Non-pigmented ciliary epithelial cell (primary cell): Measurements from ENCODE around the gene MRFAP1.
"Not testable (repeated sequence)": the region's sequence is repeated elsewhere in the genome, so short reads cannot be mapped to it uniquely, and the experiment has no call there.

Experiments
- DNase-seq: peaks from one replicate; pipeline ENCODE4 v3.0.0-alpha.2; 2010; ENCODE audit warnings: low read depth

The MRFAP1 gene

DNA sequence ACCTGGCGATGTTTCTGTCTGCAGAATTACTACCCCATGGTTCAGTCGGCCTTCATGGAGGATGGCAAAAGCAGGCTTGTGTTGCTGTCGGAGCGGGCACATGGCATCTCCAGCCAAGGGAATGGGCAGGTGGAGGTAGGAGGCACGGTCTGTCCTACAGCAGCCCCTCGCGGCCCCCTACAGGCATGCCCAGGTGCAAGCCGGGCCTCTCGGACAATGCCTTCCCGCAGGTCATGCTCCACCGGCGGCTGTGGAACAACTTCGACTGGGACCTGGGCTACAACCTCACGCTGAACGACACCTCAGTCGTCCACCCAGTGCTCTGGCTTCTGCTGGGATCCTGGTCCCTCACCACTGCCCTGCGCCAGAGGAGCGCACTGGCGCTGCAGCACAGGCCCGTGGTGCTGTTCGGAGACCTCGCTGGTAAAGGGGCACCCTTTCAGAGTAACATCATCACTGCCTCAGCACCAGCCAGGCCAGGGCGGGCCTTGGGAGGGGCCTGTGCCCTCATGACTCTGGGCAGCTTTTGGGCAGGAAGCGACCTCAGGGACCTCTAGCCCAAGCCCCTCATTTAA is 29.5 kb upstream of the MRFAP1 start:
- DNase-seq: no peak

GRCh38 chr4:6612961-6613675 is 27.4 kb upstream of the MRFAP1 start:
- DNase-seq: no peak

DNA sequence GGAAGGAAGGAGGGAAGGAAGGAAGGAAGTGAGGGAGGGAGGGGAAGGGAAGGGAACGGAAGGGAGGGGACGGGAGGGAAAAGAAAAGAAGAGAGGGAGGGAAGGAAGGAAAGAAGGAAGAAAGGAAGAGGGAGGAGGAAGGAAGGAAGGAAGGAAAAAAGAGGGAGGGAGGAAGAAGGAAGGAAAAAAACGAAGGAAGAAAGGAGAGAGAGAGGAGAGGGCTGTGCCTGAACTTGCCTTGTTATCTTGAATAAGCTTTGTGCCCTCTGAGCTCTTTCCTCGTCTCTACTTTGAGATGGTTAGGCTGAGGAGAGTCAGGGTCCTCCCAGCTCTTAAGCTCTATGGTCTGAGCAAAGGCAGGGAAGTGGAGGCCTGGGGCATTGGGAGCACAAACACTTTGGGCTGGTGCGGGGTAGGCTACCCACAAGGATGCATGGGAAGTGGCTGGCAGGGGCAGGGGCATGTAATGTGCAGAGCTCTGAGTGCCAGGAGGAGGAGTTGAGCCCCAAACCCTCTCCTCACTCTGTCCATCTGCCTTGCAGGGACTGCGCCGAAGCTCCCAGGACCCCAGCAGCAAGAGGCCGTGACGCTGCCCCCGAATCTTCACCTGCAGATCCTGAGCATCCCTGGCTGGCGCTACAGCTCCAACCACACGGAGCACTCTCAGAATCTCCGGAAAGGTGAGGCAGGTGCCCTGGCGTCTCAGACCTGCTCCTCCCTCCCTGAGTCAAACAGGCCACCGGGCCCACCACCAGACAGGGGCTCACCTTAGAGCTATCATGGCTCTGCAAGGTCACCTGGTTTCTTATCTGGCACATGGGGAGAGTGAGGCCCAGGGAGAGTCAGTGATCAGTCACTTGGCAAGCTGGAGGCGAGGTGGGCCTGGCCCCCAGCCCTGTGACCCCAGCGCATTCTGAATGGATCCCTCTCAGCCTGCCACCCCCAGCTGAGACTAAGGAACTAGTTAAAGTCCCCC is 26.5 kb upstream of the MRFAP1 start:
- no peak for DNase-seq

- no peak for DNase-seq
Observed at GRCh38 chr4:6614701-6615230, 25.7 kb upstream of the MRFAP1 start.

DNA sequence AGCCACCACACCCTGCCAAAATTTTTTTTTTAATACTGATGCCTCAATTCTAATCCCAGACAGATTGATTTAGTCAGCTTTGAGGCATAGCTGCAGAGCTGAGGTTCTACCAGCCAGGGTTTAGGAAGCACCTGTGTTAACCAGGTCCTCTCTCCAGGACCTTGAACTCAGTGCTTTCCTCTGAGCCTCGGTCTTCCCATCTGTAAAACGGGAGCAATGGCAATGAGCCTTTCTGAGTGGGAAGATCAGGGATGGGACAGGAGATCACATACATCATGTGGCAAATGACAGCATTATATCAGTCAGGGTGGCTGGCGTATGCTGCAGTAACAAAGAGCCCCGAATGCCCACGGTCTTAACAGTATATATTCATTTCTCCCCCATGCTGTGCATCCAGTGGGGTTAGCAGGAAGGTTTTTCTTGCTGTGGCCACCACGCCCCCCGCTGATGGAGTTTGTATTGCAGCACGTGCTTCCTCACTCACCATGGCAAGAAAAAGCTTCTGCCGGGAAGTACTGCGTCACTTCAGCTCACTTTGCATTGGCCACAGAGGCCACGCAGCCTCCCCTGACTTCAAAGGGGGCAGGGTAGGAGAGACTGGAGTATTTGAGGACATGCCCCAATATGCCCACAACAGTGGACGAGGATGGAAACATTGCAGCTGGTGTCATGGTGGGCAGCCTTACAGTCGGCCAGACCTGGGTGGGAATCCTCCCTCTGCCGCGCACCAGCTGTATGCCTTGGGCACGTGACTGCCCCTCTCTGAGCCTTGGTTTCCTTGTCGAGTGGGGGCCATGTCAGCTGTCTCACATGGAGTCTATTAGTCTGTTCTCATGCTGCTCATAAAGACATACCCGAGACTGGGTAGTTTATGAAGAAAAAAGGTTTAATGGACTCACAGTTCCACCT is 24.1 kb upstream of the MRFAP1 start:
- DNase-seq: no peak

DNA sequence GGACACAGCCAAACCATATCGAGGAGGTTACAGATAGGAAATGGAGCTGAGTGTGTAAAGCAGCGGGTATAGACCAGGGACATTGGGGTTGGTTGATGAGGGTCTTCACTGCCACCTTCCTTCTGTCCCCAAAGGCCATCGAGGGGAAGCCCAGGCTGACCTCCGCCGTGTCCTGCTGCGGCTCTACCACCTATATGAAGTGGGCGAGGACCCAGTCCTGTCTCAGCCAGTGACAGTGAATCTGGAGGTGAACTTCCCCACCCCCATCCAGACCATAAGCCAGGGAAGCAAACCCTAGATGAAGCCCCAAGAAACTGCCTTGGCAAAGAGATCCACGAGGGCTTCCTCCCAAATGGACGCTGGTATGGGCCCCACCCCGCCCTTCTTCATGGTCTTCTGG is 23.2 kb upstream of the MRFAP1 start:
- DNase-seq: no peak

DNA sequence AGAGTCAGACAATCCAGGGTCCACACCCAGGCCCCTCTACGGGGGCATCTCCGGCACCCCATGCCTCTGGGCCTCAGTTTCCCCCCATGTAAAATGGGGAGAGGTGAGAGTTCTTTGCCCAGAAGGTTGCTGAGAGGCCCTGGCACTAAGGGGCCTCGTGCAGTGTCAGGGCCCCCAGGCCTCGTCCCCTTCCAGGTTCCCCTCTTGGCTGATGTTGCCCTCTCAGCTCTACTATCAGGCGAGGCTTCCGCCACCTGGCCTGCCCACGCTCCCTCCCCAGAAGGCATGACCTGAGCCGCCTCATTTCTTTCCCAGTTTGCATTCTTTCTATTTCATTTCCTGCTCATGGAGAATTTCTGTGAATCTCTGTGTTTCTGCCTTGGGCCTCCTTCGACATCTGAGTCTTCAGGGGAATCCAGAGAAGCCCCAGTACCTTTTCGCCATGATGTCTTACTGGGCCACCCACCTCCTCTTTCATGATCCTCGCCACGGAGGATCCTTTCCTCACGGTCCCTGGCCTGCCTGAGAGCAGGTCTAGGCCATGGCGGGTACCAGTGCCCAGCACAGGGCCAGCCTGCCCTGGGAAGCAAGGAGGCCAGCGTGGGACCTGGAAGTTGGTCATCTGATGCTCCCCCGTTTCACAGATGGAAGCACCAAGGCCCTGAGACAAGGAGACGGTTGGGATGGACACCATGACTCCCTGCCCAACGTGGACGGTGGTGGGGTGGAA is 21.9 kb upstream of the MRFAP1 start:
- no peak for DNase-seq

DNA sequence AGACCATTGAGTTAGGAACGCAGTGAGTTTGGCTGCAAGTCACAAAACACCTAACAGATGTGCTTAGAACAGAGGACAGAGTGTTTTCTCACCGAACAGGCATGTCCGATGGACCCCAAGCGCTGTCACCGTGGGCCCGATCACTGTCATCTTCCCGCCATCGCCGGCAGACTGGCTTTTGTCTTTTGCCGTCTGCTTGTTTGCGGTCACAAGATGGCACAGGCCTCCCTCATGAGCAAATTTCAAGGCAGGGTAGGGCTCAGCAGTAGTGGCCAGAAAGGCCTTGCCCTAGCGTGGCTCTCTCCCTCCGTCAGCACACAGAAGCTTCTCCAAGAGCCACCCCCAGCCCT is 21.4 kb upstream of the MRFAP1 start:
- DNase-seq: no peak

GRCh38 chr4:6619466-6620255 is 20.8 kb upstream of the MRFAP1 start:
- no peak for DNase-seq

DNA sequence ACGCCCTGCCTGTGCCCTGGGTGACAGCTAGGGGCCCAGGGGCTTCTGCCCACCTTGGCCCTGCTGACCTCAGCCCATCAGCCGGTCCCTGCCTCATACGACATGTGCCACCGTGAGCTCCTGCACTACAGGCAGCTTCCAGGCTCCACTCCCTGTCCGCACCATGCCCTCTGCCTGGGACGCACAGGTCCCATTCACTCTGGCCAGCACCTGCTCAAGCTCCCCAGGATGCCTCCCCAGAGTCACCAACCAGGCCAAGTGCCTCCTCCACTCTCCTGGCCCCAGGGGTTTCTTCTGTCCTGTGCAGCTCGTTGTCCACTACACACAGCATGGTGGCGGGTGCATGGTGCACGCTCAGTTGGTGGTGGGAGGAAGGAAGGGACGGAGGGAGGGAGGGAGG is 20.2 kb upstream of the MRFAP1 start:
- no peak for DNase-seq

DNA sequence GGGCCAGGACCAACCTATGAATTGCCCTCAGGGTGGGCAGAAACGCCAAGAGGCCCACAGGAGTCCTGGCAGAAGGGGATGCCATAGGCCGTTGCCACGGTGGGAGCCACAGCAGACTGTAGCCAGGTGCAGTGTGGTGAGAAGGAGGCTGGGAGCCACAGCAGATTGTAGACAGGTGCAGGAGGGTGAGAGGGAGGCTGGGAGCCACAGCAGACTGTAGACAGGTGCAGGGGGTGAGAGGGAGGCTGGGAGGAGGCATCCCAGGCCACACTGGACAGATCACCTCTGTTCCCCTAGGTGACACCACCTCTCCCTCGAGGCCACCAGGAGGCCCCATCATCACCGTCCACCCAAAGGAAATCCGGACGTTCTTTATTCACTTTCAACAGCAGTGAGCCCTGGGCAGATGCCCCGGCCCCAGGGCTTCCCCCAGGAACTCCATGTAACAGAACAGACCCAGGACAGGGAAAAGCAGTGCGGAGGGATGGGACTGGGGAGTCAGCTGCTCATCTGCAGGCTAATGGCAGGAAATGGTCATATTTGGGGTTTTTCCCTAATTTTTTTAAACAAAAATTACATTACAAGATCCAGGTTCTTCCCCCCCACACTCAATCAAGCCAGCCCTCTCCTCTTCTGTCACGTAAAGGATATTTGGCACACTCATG is 19.5 kb upstream of the MRFAP1 start:
- no peak for DNase-seq

DNA sequence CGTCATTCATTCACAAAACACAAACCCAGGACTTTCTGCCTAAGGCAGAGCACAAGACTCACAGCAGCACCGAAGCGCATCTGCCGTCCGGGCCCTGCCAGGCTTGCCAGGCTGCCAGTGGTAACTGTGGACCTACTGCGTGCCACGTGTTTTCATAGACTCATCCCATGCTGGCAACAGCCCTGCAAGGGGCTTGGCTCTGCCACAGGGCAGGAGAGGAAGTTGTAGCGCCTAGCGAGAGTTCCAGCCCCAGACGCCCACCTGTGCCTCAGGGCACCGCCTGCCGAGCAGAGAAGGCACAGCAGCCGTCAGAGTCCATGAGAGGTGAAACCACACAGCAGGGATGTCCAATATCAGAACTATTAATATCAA is 18.9 kb upstream of the MRFAP1 start:
- DNase-seq: no peak

GRCh38 chr4:6622744-6623143 is 17.7 kb upstream of the MRFAP1 start:
- DNase-seq: no peak

GRCh38 chr4:6625256-6625655 is 15.2 kb upstream of the MRFAP1 start:
- no peak for DNase-seq

DNA sequence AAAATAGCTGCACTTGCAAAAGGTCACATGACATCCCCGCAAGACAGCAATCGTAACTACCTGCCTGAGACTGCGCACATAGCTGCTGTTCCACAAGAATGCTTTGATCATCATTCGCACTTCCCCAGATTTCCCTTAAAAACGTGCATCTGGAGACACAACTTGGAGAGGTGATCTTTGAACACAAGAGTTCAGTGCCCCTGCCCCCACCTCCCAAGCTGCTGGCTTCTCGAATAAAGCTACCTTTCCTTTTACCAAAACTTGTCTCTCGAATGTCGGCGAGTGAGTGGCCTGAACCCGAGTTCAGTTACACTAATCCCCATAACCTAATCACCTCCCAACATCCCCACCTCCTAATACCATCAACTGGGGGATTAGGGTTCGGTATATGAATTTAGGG is 14.4 kb upstream of the MRFAP1 start:
- DNase-seq: no peak

GRCh38 chr4:6627832-6628231 is 12.7 kb upstream of the MRFAP1 start:
- no peak for DNase-seq

DNA sequence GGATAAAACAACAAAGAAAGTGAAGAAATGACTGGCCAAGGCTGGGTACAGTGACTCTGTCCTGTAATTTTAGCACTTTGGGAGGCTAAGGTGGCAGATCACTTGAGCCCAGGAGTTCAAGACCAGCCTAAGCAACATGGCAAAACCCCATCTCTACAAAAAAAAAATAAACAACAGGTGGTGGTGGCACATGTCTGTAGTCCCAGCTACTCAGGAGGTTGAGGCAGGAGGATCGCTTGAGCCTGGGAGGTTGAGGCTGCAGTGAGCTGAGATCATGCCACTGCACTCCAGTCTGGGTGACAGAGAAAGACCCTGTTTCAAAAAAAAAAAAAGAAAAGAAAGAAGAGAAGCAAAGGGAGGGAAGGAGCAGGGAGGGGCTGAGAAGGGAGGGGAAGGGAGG is 12.0 kb upstream of the MRFAP1 start:
- DNase-seq: not testable (repeated sequence)

- no peak for DNase-seq
Observed at GRCh38 chr4:6632125-6632524, 8.4 kb upstream of the MRFAP1 start.

DNA sequence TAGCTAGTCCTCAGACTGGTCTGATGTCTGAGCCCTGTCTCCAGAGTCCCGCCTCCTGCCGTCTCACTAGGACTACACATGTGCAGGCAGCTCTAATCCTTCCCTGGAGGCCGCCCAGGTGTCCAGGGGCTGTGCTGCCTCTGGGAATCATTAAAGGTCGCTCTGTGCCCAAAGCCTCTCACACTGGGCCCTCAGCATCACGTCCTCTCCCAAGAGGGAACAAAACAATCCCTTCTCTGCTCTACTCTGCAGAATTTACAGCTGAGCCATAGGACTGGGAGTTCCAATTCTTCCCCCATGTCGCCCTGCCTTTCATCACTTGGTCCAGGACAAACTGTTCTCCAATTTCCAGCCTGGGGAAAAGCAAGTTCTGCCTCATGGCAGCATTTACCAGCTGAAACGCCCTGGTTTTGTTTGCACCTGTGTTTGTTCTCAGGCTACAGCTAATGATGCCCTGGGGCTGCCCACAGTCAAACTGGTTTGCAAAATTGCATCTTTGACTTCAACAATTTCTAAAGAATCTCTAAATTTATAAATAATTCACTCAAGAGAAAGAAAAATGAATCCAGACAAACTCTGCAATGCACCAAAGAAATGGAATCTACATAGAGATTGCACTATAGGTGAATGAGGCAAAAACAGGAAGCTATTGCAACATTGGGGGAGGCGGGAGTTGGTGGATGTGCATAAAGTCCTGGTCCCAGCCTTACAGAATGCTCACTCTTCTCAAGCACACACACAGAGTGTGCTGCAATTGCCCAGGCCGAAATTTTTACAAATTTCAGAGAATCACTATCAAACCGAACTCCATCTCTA is 7.2 kb upstream of the MRFAP1 start:
- DNase-seq: no peak
